HepG2 (cell line): ENCODE measurements around the gene KCNA1. TPM values are rescaled to one million over a fixed set of nuclear protein-coding genes. Genes with fewer than 3 reads are reported as not detected.

Experiments used
- ATAC-seq: fragments of 200-7000 bp; cut with Tn5 transposase; 3 replicates; pipeline ENCODE4 v1.9.1; 2020; ENCODE audit warnings: mild to moderate bottlenecking, moderate library complexity
- BruUV-seq: library from RNA; stranded (reverse); fragments of 400-500 nt; replicated peaks from 2 replicates; lab custom pipeline; 2021; lab: Mats Ljungman, UMichigan
- CTCF ChIA-PET: fragments of 300-600 bp; formaldehyde crosslinking; extraction: SDS; loops from one replicate; lab custom pipeline; 2021; ENCODE audit warnings: low total read pairs, inconsistent platforms, low intra/inter-chr PET ratio; lab: Yijun Ruan, JAX
- POLR2A ChIA-PET: fragments of 350-600 bp; sonication (Branson Sonifier 250); formaldehyde crosslinking; loops from one replicate; lab custom pipeline; 2020; ENCODE audit warnings: antibody characterized with exemption, inconsistent platforms; lab: Yijun Ruan, JAX
- DNase-seq: peaks from one replicate; pipeline ENCODE4 v3.0.0-alpha.2; 2015; ENCODE audit warnings: low spot score
- FAIRE-seq: peaks from 3 replicates; lab custom pipeline; 2011; peaks lifted over from hg19 to GRCh38; lab: Jason Lieb, UNC
- H2AFZ ChIP-seq: one replicate; pipeline ENCODE4 v1.6.1; 2011; ENCODE audit warnings: low read length, inconsistent platforms
- H3K27ac ChIP-seq: fragments of 300-600 bp; 3 replicates; pipeline ENCODE4 v1.8.0; 2011; ENCODE audit warnings: mixed run types, mild to moderate bottlenecking, mixed read lengths, low read length, inconsistent platforms; ENCODE audit not compliant: insufficient read depth; ENCODE audit errors: extremely low read length
- H3K27me3 ChIP-seq, 2 experiments: fragments of 200-600 bp in 1 of 2; 2 replicates in 1 of 2; 3 replicates in 1 of 2; pipeline versions ENCODE4 v1.6.0 to v1.8.0; 2011; ENCODE audit warnings: low read length in 2 of 2, mild to moderate bottlenecking in 2 of 2, moderate library complexity in 2 of 2, inconsistent platforms in 1 of 2; ENCODE audit not compliant: insufficient read depth in 2 of 2, control insufficient read depth in 1 of 2
- H3K36me3 ChIP-seq, 2 experiments: fragments of 200-600 bp in 1 of 2; replicated peaks in 1 of 2; 2 replicates in 1 of 2; 3 replicates in 1 of 2; pipeline versions ENCODE4 v1.5.1 to v1.8.0; 2011; ENCODE audit warnings: low read length in 2 of 2, inconsistent platforms in 1 of 2; ENCODE audit not compliant: insufficient read depth in 2 of 2, control insufficient read depth in 1 of 2
- H3K4me1 ChIP-seq: 2 replicates; pipeline ENCODE4 v1.5.1; 2012; ENCODE audit warnings: low read length, inconsistent platforms; ENCODE audit not compliant: insufficient read depth
- H3K4me2 ChIP-seq: 2 replicates; pipeline ENCODE4 v1.6.0; 2011; ENCODE audit warnings: low read depth, low read length, inconsistent platforms
- H3K4me3 ChIP-seq, 3 experiments: fragments of 200-600 bp in 1 of 3; sonication (generic), shearing (Covaris generic) in 1 of 3; replicated peaks in 1 of 3; 2 replicates each; pipeline ENCODE4 v1.5.1; 2011 to 2016; ENCODE audit warnings: low read length in 3 of 3, inconsistent platforms in 2 of 3, low read depth in 2 of 3, mild to moderate bottlenecking in 2 of 3, control low read depth in 1 of 3, mixed read lengths in 1 of 3; ENCODE audit not compliant: insufficient read depth in 1 of 3
- H3K79me2 ChIP-seq: one replicate; pipeline ENCODE4 v1.6.1; 2011; ENCODE audit warnings: low read length, inconsistent platforms; ENCODE audit not compliant: insufficient read depth
- H3K9ac ChIP-seq: 2 replicates; pipeline ENCODE4 v1.6.0; 2011; ENCODE audit warnings: mild to moderate bottlenecking, low read depth, low read length, inconsistent platforms; ENCODE audit not compliant: insufficient read depth
- H3K9me3 ChIP-seq: 2 replicates; pipeline ENCODE4 v1.5.1; 2012; ENCODE audit warnings: mild to moderate bottlenecking, low read length
- H4K20me1 ChIP-seq: 2 replicates; pipeline ENCODE4 v1.6.0; 2011; ENCODE audit warnings: inconsistent platforms, mild to moderate bottlenecking, low read length, moderate library complexity; ENCODE audit not compliant: insufficient read depth
- ETV6 ChIP-seq: sonication (generic); formaldehyde crosslinking; conservative IDR thresholded peaks from 2 replicates; pipeline ENCODE4 v1.4.0; 2020; ENCODE audit warnings: missing genetic modification reagents
- FLYWCH1 ChIP-seq: sonication (generic); formaldehyde crosslinking; IDR thresholded peaks from 2 replicates; pipeline ENCODE4 v1.8.1; 2023; ENCODE audit warnings: mild to moderate bottlenecking, missing genetic modification reagents
- LCORL ChIP-seq, 2 experiments: fragments of 450-650 bp in 1 of 2; sonication (generic) in 1 of 2; formaldehyde crosslinking in 1 of 2; IDR thresholded peaks; 2 replicates each; pipeline versions ENCODE4 v1.5.0 to v1.6.1; 2017 to 2020; ENCODE audit warnings: antibody characterized with exemption in 1 of 2, missing genetic modification reagents in 1 of 2
- PAX8 ChIP-seq: sonication (generic); formaldehyde crosslinking; IDR thresholded peaks from 2 replicates; pipeline ENCODE4 v1.8.0; 2022; ENCODE audit warnings: mild to moderate bottlenecking, missing genetic modification reagents, borderline replicate concordance
- SP140L ChIP-seq: sonication (generic); formaldehyde crosslinking; IDR thresholded peaks from 2 replicates; pipeline ENCODE4 v1.4.0; 2020; ENCODE audit warnings: missing genetic modification reagents, borderline replicate concordance
- ZNF260 ChIP-seq: sonication (generic); formaldehyde crosslinking; IDR thresholded peaks from 2 replicates; pipeline ENCODE4 v1.4.0; 2020; ENCODE audit warnings: missing genetic modification reagents, low read depth, mild to moderate bottlenecking, borderline replicate concordance
- ZNF331 ChIP-seq: sonication (generic); formaldehyde crosslinking; IDR thresholded peaks from 2 replicates; pipeline ENCODE4 v1.4.0; 2020; ENCODE audit warnings: missing genetic modification reagents
- ZNF44 ChIP-seq: sonication (generic); formaldehyde crosslinking; IDR thresholded peaks from 2 replicates; pipeline ENCODE4 v1.5.1; 2020; ENCODE audit warnings: mild to moderate bottlenecking, missing genetic modification reagents
- WGBS: methylation state at CpG from one replicate; pipeline ENCODE4 v1.1.6; 2017; ENCODE audit warnings: low lambda C conversion rate; 5-methylcytosine and 5-hydroxymethylcytosine counted together
- in situ Hi-C: cut with HindIII; loops from 2 replicates; pipeline ENCODE4 v1.10.0; 2017; ENCODE audit warnings: low pct_unique_long_range_greater_than_20kb; ENCODE audit not compliant: extremely low pct_ligation_motif_present
- intact Hi-C: fragments of 100-400 bp; cut with micrococcal nuclease; formaldehyde crosslinking; loops from one replicate; pipeline ENCODE4 v1.10.0; 2022; ENCODE audit not compliant: unreplicated experiment
- polyA plus RNA-seq, 8 experiments: library from polyadenylated mRNA; depleted of rRNA in 3 of 8; stranded (reverse) in 7 of 8; unstranded in 1 of 8; fragments of >200 nt; fragmentation: Illumina TruSeq in 4 of 8; extraction: Trizol in 4 of 8; gene quantifications; 2 replicates each; pipeline versions ENCODE4 v1.2.1 to v1.2.3, GENCODE V29; 2011 to 2016; ENCODE audit warnings: low read depth in 4 of 8, missing spikeins in 1 of 8, mixed read lengths in 1 of 8; ENCODE audit not compliant: insufficient read depth in 1 of 8
- total RNA-seq, 5 experiments: library from RNA; depleted of rRNA; stranded (reverse); fragments of >200 nt; fragmentation: Illumina TruSeq; extraction: Trizol; gene quantifications; 2 replicates each; pipeline ENCODE4 v1.2.3, GENCODE V29; 2016; ENCODE audit warnings: low read depth in 1 of 5
- TF ChIP-seq, protein P1 (sequence below): sonication (generic); formaldehyde crosslinking; IDR thresholded peaks from 2 replicates; pipeline ENCODE4 v1.4.0; 2020; ENCODE audit warnings: missing genetic modification reagents, borderline replicate concordance

KCNA1 gene
- total and polyA plus RNA-seq, 2 of the 13 experiments (the other 11 are each of a cell fraction or from before 2014, with no cell fraction given) = not detected

DNA sequence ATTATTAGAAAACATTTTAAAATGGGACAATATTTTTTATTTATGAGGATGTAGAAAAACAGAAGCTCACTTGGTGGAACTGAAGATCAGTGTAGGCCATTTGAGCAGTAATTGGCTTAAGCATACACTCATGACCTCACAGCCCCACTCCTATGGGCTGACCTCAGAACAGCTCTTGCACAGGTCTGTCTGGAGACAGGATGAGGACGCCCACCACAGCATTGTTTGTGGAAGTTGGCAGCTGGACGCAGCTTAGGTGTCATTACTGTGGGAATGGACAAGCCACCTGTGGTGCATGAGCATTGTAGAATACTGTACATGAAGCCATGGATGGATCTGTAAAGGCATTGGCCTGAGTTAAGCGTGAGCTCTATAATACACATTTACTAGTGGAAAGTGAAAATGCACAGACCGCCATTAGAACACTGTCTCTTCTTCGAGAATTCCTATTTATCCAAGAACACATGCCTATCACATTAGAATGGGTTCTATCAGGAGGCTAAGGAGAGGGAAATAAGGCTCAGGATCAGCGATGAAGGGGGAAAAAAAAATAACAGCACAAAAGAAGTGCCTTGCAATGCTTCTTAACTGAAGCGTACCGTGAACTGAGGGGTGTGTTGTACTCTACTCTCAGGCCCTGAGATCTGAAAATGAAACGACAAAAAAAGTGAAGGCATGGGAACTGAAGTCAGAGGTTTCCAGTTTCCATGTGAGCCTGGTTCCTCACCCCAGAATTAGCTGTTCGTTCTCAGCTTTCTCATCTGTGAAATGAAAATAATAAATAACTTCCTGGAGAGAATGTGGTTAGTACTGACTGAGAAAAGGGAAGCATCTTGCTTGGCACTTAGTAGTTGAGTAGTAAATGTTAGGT lies 33.6 kb downstream of the KCNA1 start:
- FAIRE-seq (no peak), DNase-seq (no peak), ATAC-seq (no peak)
- BruUV-seq = no TSS peak
- intact Hi-C loops (no loop called here), in situ Hi-C loops (no loop called here)
- Histone ChIP-seq H3K79me2 (no peaks in the 10 kb centered on the region), H2AFZ (no peak overlapping the region), H3K36me3 (no peaks in the 10 kb centered on the region), H3K4me3 (no peak overlapping the region), H3K9ac (no peak overlapping the region), H3K27me3 (peaks cover 1 to 22% of the 10 kb centered on the region in 2 experiments; a peak in 3 of 5 replicates), H3K4me2 (no peak overlapping the region), H4K20me1 (no peaks in the 10 kb centered on the region), H3K4me1 (no peaks in the 10 kb centered on the region), H3K9me3 (no peaks in the 10 kb centered on the region), H3K27ac (no peak overlapping the region)
- TF ChIP-seq ETV6 (CRISPR knock-in tag) (no peak), ZNF260 (CRISPR knock-in tag) (no peak), ZNF44 (CRISPR knock-in tag) (no peak), PAX8 (CRISPR knock-in tag) (no peak), LCORL (IDR thresholded peaks at IDR 0.05) (no peak), LCORL (CRISPR knock-in tag; IDR thresholded peaks at IDR 0.05) (no peak), ZNF331 (CRISPR knock-in tag) (no peak), SP140L (CRISPR knock-in tag) (no peak), FLYWCH1 (no peak)
- TF ChIP-seq, protein P1, sequence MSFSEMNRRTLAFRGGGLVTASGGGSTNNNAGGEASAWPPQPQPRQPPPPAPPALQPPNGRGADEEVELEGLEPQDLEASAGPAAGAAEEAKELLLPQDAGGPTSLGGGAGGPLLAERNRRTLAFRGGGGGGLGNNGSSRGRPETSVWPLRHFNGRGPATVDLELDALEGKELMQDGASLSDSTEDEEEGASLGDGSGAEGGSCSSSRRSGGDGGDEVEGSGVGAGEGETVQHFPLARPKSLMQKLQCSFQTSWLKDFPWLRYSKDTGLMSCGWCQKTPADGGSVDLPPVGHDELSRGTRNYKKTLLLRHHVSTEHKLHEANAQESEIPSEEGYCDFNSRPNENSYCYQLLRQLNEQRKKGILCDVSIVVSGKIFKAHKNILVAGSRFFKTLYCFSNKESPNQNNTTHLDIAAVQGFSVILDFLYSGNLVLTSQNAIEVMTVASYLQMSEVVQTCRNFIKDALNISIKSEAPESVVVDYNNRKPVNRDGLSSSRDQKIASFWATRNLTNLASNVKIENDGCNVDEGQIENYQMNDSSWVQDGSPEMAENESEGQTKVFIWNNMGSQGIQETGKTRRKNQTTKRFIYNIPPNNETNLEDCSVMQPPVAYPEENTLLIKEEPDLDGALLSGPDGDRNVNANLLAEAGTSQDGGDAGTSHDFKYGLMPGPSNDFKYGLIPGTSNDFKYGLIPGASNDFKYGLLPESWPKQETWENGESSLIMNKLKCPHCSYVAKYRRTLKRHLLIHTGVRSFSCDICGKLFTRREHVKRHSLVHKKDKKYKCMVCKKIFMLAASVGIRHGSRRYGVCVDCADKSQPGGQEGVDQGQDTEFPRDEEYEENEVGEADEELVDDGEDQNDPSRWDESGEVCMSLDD (CRISPR knock-in tag) = no peak
- ChIA-PET POLR2A (no interaction called here), CTCF (no interaction called here)
- WGBS = 1% methylated on average over 10 of the region's 10 CpGs
